Hypothalamus (tissue), 51 donors: ENCODE measurements around the gene PPARG.
"Not testable (repeated sequence)": the region's sequence is repeated elsewhere in the genome, so short reads cannot be mapped to it uniquely, and the experiment has no call there.

Experiments used
- DNase-seq, 51 donors: peaks; one replicate each; lab custom pipeline; 2025; lab: John Stamatoyannopoulos, UW

The PPARG gene

DNA sequence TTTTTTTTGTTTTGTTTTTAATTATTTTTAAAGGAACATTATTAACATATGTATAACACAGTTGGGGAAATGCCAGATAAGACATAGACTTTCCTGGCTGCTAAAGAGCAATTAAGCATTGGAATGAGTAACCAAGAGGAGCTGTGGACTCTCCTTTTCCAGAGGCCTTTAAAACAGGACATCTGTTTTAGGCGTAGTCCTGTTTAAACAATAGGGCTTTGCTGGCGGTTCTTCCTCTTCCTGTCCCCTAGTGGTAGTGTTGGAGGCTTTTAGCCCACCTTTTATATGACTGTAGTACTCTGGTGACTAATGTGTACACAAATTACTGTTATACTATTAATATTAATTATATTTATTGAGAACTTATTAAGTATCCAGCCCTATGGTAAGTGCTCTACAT lies 81.9 kb downstream of the PPARG start:
- DNase-seq, result no peak

DNA sequence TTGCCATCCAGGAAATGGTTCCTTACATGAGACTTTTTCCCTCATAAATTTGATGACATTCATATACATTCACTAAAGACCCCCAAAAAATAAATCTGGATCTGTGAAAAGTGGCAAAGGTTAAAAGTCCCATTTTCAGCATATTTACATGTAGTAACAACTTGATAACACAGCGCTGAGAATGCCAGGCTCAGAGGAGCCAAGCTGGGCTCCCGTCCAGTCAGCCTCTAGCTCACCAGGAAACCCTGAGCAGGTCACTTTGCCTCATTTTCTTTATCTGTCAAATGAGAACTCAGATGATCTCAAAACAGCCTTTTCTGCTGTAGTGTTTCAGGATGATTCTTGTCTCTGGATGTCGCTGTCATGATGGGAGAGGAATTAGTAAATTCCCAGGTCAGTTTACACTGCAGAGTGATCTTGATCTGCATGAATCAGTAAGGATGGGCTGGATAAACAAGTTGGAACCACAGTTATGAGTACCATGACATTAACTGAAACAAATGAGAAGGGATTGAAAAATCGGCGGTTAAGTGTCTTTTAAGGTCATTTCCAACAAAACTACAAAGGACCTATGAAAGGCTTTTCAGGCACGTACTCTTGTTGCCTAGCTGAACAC lies 82.8 kb downstream of the PPARG start:
- DNase-seq, result no peak

DNA sequence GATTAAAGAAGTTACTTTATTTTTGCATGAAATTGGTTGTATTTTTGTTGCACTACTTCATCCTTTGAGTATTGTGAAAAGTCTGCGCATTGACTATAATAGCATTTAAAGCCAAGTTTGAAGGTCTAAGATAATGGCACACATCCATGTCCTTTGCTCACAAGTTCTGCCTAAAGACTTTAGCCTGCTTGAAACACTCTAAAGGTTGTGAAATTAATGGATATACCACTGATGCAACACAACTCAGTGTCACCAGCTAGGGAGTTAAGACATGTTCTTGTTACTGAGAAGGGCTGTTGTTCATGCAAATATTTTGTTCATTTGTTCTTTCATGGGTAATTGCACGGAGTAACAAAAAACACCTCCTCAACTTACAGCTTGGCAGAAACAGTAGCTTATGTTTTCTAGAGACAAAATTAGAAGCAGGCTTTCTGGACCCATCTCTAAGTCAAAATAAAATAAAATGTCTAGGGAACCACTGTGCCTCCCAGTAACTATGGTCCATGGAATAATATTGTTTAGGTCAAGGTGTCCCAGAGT lies 83.9 kb downstream of the PPARG start:
- no peak for DNase-seq

DNA sequence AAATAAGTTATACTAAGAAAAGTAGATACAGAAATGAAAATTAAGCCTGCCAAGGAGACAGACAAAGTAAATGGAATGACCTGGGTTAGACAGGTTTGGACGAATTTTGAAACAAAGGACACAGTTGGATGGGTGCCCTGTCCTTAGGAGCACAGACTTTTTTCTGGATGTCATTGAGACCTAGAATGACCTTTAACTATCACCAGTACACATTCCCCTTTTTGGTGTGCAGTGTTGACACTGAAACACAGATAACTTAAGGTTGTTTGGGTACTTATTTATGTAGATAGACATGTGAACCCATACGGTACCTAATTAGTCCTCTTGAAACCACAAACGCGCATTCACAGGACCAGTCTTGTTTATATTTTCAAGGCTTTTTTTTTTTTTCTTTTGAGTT lies 86.7 kb downstream of the PPARG start:
- DNase-seq, result no peak

DNA sequence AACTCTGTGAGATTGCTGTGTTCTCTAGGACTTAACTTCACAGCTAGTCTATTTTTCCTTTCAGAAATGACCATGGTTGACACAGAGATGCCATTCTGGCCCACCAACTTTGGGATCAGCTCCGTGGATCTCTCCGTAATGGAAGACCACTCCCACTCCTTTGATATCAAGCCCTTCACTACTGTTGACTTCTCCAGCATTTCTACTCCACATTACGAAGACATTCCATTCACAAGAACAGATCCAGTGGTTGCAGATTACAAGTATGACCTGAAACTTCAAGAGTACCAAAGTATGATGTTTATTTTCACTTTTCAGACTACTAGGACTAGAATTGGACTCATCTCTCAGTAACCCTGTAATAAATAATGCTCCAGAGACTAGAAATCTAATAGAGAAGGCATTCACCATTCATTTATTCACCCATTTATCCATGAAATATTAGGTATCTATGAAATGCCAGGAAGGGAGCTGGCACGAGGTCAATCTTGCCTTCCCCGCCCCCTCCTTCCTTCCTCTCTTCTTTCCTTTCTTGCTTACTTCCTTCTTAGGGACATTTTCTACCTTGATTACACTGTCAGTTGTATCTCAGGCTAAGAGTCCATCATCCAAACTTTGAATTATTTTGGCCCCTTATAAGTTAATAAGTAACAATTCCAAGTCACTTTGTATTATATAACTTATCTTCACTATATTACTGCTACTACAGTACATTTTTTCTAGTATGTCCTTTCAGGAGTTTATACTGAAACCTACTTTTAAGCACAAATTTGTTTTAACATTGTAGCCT lies 91.0 kb downstream of the PPARG start:
- no peak for DNase-seq

DNA sequence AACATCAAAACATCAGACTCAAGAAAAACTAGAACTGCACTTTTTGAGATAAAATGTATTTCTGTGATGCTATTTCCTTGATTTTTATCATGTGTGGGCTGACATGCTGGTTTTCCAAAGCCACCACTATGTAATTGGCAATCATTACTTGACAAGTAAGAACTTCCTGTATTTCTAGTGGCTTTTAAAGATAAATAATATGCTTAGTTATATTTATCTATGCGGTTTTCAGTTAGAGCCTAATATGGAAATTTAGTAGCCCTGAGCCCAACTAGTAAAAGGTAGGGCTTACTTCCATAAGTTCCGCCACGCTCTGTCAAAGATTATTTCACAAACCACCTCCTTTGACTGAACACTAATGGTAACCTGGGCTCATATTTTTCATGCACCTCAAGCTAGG lies 91.6 kb downstream of the PPARG start:
- no peak for DNase-seq

DNA sequence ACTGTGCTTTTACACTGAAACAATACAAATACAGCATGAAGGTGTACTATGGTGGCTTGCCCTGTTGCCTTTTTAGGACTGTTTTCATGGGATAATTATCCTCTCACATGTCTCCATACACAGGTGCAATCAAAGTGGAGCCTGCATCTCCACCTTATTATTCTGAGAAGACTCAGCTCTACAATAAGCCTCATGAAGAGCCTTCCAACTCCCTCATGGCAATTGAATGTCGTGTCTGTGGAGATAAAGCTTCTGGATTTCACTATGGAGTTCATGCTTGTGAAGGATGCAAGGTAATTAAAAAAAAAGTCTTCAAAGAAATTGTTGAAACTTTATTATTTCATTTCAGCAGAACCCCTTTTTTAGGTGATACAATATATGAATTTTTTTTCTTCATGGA lies 92.3 kb downstream of the PPARG start:
- DNase-seq, result no peak

DNA sequence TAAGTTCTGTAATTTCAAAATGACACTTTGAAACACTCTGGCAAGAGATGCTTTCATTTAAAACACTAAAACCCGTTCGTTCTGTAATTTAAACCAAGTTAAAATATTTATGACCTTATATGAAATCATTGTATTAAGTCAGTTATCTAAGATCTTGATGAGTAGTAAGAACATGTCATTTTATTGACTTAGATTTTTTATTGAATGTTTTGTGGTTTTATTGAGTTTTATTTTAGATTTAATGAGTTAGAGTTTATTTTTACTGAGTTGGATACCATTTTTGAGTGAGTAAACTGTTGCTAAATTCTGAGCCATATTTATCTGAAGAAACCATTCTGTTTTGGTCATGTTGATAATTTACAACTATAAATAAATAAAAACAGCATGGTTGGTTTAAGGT lies 94.3 kb downstream of the PPARG start:
- no peak for DNase-seq

DNA sequence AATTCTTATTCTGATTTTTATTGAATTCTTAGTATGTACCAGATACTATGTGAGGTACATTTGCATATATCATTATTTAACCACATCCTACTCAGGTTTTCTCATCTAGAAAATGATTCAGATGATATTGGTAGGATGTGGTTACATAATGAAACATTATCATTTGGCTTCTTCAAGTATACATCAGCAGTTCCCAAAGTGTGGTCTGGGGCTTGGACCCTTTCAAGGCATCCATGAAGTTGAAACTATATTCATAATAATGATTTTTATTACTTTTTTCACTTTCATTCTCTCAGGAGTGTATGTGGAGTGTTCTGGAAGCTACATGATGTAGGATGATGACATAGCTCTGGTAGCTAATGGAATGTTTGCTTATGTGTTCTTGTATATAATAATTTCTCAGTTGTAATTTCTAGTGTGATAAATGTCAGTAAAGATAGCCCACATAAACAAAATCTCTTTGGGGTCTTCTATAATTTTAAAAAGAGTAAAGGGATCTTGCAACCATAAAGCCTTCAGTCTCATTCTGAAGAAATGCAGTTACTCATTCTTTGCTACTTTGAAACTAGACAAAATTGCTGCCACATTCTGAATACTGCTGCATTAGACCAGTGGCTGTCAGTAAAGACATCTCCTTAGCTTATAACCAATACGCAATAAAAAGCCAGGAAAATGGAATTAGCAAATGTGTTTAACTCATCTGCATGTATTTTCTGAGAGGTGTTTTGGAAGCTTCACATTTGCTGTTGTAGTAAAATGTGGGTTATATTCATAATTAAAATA lies 95.8 kb downstream of the PPARG start:
- DNase-seq, result no peak

DNA sequence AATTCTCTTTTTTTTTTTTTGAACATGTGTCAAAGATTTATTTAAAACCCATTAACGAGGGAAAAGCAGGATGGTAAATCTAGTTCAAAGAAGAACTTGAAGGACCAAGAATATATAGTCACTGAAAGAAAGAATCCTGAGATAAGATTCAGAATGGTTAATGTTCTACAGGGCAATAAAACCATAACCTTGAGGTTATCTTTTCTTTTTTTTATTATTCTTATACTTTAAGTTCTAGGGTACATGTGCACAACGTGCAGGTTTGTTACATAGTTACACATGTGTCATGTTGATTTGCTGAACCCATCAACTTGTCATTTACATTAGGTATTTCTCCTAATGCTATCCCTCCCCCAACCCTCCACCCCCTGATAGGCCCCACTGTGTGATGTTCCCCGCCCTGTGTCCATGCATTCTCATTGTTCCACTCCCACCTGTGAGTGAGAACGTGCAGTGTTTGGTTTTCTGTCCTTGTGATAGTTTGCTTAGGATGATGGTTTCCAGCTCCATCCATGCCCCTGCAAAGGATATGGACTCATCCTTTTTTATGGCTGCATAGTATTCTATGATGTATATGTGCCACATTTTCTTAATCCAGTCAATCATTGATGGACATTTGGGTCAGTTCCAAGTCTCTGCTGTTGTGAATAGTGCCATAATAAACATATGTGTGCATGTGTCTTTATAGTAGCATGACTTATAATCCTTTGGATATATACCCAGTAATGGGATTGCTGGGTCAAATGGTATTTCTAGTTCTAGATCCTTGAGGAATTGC lies 97.8 kb downstream of the PPARG start:
- not testable (repeated sequence) for DNase-seq

DNA sequence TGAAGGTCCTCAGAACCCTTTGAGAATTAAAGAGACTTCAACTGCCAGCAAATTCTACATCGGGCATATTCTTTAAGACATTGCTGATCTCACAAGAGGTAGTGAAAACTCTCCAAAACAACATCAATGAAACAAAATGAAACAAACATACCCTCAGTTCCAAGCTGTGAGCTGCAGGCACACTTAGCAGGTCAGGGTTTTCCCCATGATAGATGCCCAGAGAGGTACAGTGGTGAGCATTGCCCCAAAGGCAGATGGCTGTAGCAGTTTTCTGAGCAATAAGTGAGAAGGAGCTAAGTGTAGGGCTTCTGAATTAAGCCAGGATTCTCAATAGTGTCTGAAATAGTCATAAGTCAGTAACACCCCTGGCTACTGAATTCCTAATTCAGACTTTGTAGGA lies 99.3 kb downstream of the PPARG start:
- DNase-seq, result no peak

DNA sequence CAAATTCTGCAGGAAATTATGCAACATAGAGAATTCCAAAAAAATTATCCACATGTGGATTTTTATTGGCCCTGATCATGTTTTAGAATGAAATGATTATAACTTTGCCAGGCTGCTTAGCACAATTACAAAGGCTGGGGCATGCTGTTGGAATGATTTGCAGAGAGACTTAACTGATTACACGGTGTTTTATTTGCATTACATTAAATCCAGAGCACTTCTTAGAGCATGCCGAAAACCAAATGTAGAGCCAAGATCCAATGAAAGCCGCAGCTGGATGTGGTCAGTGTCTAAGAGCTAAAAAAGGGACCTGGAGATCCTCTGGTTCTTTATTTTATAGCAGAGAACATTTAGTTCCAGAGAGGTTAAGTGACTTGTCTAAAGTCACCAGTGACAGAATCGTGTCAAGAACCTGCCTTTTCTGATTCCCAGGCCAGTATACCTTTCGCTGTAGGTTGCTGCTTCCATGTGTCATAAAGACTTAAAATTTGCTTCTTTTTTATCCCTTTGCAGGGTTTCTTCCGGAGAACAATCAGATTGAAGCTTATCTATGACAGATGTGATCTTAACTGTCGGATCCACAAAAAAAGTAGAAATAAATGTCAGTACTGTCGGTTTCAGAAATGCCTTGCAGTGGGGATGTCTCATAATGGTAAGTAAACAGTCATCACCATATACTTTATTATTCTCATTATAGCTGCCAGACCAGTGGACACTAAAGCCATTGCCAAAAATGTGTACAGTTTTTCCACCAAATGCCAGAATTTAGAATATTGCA lies 103.4 kb downstream of the PPARG start:
- DNase-seq, result no peak

DNA sequence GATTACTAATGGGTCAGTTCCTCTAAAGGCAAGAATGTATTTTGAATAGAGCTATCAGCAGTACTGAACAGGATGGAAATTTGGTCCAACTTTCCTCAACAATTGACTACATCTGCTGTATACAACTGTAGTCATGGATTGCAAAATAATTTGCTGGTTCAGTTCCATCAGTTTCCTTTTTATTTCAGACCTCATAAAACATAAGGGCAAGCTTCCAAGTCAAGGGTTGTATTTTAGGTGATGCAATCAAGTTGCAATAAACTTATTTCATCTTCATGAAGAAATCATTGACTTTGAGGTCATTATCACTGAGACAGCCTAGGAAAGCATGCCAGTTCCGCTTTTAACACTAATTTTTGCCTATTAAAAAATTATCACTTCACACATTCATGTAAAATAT lies 105.0 kb downstream of the PPARG start:
- DNase-seq, result no peak

DNA sequence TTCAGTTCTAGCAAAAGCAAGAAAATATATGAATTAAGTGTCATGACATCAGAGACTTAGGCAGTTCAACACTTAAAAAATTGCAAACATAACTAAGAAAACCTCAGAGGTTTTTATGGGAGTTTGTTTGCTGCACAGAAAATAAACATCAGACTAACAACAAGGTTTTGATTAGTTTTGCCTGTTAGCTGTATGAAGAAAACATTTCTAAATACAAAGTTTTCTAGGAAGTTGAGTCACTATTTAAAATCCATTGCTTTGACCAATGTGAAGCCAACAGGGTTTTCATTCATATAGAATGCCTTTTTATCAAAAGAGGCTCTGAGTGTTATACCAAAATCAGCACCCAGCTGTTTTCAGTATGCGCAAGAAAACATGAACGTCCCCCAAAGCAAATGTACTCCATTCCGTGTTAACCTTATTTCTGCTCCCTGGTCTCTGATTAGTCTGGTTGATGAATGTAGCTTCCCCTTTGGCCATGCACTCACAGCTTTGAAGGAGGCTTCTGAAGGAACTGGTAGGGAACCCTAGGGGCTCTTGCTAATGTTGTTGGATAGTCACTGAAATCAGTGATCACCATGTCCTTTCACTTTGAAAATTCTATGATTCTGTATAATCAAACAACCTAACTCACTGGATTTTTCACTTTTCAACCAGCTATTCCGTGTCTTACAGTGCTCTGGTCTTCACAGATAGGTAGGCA lies 105.8 kb downstream of the PPARG start:
- no peak for DNase-seq

DNA sequence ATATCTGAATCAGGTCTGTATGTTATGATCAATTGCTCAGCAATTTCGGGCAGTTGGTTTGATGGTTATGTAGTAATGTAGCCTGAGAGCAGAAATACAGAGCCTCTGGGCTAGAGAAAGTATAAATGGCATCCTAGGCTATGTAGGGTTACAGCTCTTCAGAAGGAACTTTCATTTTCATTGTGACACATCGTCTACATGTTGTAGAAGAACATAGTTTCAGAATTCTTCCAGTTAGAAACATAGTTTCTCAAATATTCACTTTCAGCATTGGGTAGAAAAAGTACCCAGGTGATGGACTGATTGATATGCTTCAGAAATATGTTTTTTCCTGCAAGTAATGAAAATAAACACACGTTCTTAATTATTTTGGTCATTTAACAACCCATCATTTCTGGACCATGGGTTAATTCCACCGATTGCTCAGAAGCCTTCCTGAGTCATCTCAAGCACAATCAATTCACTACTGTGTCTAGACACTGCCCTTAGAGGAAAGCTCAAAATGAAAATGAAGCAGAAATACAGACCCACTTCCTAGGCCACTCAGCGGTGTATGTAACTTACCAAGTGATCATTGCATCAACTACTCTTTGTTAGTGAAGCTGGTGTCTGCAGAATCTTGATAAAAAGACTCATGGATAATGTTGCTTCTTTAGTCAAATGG lies 106.6 kb downstream of the PPARG start:
- DNase-seq, result no peak

DNA sequence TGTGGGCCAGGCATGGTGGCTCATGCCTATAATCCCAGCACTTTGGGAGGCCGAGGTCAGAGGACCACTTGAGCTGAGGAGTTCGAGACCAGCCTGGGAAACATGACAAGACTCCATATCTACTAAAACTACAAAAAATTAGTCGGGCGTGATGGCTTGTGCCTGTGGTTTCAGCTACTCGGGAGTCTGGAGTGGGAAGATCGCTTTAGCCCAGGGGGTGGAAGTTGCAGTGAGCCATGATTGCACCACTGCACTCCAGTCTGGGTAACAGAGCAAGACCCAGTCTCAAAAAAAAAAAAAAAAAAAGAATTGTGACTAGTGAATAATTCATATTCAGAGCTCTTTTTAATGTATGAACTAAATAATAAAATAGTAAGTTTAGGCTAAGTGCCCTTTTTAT lies 107.6 kb downstream of the PPARG start:
- DNase-seq, result no peak

DNA sequence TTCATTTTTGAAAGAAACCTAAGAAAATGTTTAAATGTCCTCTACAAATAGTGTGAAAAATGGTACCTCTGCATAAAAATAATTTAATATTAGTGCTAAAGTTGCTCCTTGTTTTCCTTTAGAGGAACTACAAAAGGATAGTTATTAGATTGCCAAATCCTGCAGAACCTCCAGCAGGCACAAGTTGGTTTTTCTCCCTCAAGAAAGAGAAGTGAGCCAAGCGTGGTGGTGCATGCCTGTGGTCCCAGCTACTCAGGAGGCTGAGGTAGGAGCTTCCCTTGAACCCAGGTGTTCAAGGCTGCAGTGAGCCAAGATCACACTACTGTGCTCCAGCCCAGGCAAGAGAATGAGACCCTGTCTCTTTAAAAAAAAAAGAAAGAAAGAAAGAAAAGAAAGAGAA lies 110.4 kb downstream of the PPARG start:
- no peak for DNase-seq

DNA sequence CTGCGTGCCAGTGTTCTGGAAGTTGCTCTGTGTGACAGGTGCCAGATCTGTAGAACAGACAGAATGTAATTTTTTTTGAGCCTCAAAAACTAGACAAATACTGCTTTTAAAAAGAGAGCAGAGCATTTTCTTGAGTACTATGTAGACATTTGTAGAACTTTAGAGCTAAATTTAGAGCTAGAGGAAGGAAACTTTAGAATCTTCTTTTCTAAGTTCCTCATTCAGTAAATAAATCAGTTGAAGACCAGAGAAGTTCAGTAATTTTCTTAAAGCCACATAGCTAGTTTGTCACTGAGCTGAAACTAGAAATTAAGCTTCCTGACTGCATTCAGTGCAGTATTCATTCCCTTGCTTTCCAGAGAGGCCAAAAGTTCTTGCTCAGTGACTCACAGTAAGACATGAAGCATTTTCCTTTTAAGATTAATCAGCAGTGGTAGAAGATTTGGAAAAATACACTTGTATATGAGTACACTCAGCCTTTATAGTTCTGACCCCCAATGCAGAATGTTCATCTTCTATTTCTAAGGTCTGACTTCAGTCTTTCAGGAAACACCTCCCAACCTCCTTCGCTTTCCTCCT lies 111.8 kb downstream of the PPARG start:
- no peak for DNase-seq
